ENCODE data around the gene NMRAL1. TPM values are rescaled to one million over a fixed set of nuclear protein-coding genes. Genes with fewer than 3 reads are reported as not detected.

The NMRAL1 gene
- total RNA-seq, 1 donor from 2014 or later = 48.7 TPM

Other genes with a start within 250 kb of the NMRAL1 start
- gene SRL, start 232.5 kb downstream of the NMRAL1 start, total RNA-seq = 0.09 TPM in 1 of 2 replicates, not detected in the other
- gene TFAP4, start 201.6 kb downstream of the NMRAL1 start, total RNA-seq = 22.9 and 29.0 TPM in 2 replicates
- 22.2 and 23.2 TPM in 2 replicates for gene GLIS2, start 158.6 kb downstream of the NMRAL1 start, total RNA-seq
- gene PAM16, start 123.3 kb downstream of the NMRAL1 start, total RNA-seq = 33.5 and 36.7 TPM in 2 replicates
- 3.8 and 4.0 TPM in 2 replicates for gene VASN, start 102.8 kb downstream of the NMRAL1 start, total RNA-seq
- 25.7 and 35.2 TPM in 2 replicates for gene CORO7, start 58.0 kb downstream of the NMRAL1 start, total RNA-seq
- gene DNAJA3, start 48.8 kb downstream of the NMRAL1 start, total RNA-seq = 38.8 and 42.3 TPM in 2 replicates
- 28.5 and 30.1 TPM in 2 replicates for gene HMOX2, start 1.8 kb upstream of the NMRAL1 start, total RNA-seq
- gene CDIP1, start 64.1 kb upstream of the NMRAL1 start, total RNA-seq = 30.2 and 31.8 TPM in 2 replicates
- 1.2 and 1.7 TPM in 2 replicates for gene C16orf96, start 81.7 kb upstream of the NMRAL1 start, total RNA-seq
- 39.0 and 39.4 TPM in 2 replicates for gene UBALD1, start 140.3 kb upstream of the NMRAL1 start, total RNA-seq
- 104 and 105 TPM in 2 replicates for gene MGRN1, start 150.2 kb upstream of the NMRAL1 start, total RNA-seq
- 39.4 and 41.8 TPM in 2 replicates for gene NUDT16L1, start 218.9 kb upstream of the NMRAL1 start, total RNA-seq